Breast epithelium (tissue), 3 donors: Measurements from ENCODE around the gene FCGR2B.

ENCODE experiments used
- POLR2A ChIP-seq: fragments of 450-650 bp; IDR thresholded peaks from one replicate; pipeline ENCODE4 v1.6.1; 2016; ENCODE audit warnings: antibody characterized with exemption, mild to moderate bottlenecking, moderate library complexity
- POLR2AphosphoS5 ChIP-seq, 3 donors: sonication (generic); formaldehyde crosslinking; IDR thresholded peaks; one replicate each; pipeline ENCODE4 v1.6.1; 2017; ENCODE audit warnings: antibody characterized with exemption in 3 of 3
- TF ChIP-seq, protein P1 (sequence below), 3 donors: fragments of 450-650 bp; IDR thresholded peaks; one replicate each; pipeline ENCODE4 v1.5.1; 2016 to 2017; ENCODE audit warnings: antibody characterized with exemption in 3 of 3, mild to moderate bottlenecking in 3 of 3, moderate library complexity in 3 of 3

GRCh38 chr1:161720956-161721737 lies 58.2 kb downstream of the FCGR2B start, which contains the start of gene FCRLB:
- TF ChIP-seq, protein P1, sequence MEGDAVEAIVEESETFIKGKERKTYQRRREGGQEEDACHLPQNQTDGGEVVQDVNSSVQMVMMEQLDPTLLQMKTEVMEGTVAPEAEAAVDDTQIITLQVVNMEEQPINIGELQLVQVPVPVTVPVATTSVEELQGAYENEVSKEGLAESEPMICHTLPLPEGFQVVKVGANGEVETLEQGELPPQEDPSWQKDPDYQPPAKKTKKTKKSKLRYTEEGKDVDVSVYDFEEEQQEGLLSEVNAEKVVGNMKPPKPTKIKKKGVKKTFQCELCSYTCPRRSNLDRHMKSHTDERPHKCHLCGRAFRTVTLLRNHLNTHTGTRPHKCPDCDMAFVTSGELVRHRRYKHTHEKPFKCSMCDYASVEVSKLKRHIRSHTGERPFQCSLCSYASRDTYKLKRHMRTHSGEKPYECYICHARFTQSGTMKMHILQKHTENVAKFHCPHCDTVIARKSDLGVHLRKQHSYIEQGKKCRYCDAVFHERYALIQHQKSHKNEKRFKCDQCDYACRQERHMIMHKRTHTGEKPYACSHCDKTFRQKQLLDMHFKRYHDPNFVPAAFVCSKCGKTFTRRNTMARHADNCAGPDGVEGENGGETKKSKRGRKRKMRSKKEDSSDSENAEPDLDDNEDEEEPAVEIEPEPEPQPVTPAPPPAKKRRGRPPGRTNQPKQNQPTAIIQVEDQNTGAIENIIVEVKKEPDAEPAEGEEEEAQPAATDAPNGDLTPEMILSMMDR (IDR thresholded peaks at IDR 0.05), result no peak
- TF ChIP-seq POLR2A, result no peak
- no peak for TF ChIP-seq POLR2AphosphoS5 (IDR thresholded peaks at IDR 0.05)
